ENCODE measurements around the gene SLC24A2. TPM values are rescaled to one million over a fixed set of nuclear protein-coding genes. Genes with fewer than 3 reads are reported as not detected.

Gene SLC24A2
- total RNA-seq, 1 donor from 2014 or later = not detected

- DNase-seq (ENCODE audit: low read depth) = no peak
- TF ChIP-seq, protein P1, sequence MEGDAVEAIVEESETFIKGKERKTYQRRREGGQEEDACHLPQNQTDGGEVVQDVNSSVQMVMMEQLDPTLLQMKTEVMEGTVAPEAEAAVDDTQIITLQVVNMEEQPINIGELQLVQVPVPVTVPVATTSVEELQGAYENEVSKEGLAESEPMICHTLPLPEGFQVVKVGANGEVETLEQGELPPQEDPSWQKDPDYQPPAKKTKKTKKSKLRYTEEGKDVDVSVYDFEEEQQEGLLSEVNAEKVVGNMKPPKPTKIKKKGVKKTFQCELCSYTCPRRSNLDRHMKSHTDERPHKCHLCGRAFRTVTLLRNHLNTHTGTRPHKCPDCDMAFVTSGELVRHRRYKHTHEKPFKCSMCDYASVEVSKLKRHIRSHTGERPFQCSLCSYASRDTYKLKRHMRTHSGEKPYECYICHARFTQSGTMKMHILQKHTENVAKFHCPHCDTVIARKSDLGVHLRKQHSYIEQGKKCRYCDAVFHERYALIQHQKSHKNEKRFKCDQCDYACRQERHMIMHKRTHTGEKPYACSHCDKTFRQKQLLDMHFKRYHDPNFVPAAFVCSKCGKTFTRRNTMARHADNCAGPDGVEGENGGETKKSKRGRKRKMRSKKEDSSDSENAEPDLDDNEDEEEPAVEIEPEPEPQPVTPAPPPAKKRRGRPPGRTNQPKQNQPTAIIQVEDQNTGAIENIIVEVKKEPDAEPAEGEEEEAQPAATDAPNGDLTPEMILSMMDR (conservative IDR thresholded peaks at IDR 0.05; ENCODE audit: low read depth, low read length) = no peak
- H3K4me3 ChIP-seq (ENCODE audit: low read depth, low read length) = no peak overlapping the region
Observed at GRCh38 chr9:19784136-19784535, 4.7 kb downstream of the SLC24A2 start.

- TF ChIP-seq, protein P1 (conservative IDR thresholded peaks at IDR 0.05; ENCODE audit: low read depth, low read length) = no peak
- DNase-seq (ENCODE audit: low read depth) = no peak
- H3K4me3 ChIP-seq (ENCODE audit: low read depth, low read length) = no peak overlapping the region
Observed at GRCh38 chr9:19783500-19783899, 5.3 kb downstream of the SLC24A2 start.

- no peak for DNase-seq (ENCODE audit: low read depth)
- H3K4me3 ChIP-seq (ENCODE audit: low read depth, low read length) = no peak overlapping the region
- TF ChIP-seq, protein P1 (conservative IDR thresholded peaks at IDR 0.05; ENCODE audit: low read depth, low read length) = no peak
Observed at GRCh38 chr9:19782005-19782404, 6.8 kb downstream of the SLC24A2 start.

- no peak for DNase-seq (ENCODE audit: low read depth)
- H3K4me3 ChIP-seq (ENCODE audit: low read depth, low read length) = no peak overlapping the region
- TF ChIP-seq, protein P1 (conservative IDR thresholded peaks at IDR 0.05; ENCODE audit: low read depth, low read length) = no peak
Observed at GRCh38 chr9:19781240-19781639, 7.6 kb downstream of the SLC24A2 start.

- no peak overlapping the region for H3K4me3 ChIP-seq (ENCODE audit: low read depth, low read length)
- TF ChIP-seq, protein P1 (conservative IDR thresholded peaks at IDR 0.05; ENCODE audit: low read depth, low read length) = no peak
Observed at GRCh38 chr9:19771446-19771845, 17.4 kb downstream of the SLC24A2 start.

GRCh38 chr9:19770973-19771372, 17.9 kb downstream of the SLC24A2 start:
- no peak overlapping the region for H3K4me3 ChIP-seq (ENCODE audit: low read depth, low read length)
- TF ChIP-seq, protein P1 (conservative IDR thresholded peaks at IDR 0.05; ENCODE audit: low read depth, low read length) = no peak
- DNase-seq (ENCODE audit: low read depth) = no peak

More at GRCh38 chr9:19771446-19771845, 17.4 kb downstream of the SLC24A2 start:
- no peak for DNase-seq (ENCODE audit: low read depth)

GRCh38 chr9:19769213-19769612, 19.6 kb downstream of the SLC24A2 start:
- TF ChIP-seq, protein P1 (conservative IDR thresholded peaks at IDR 0.05; ENCODE audit: low read depth, low read length) = no peak
- no peak for DNase-seq (ENCODE audit: low read depth)
- H3K4me3 ChIP-seq (ENCODE audit: low read depth, low read length) = no peak overlapping the region

All from epithelial cell of proximal tubule (primary cell).